GM20431 (cell line): ENCODE results near the gene NANOGP8.

Source experiments
- in situ Hi-C: fragments of 300-500 bp; cut with MseI, MboI; formaldehyde crosslinking; loops from one replicate; pipeline ENCODE4 v1.15.0; 2020; ENCODE audit warnings: low sequenced_read_pairs; ENCODE audit not compliant: unreplicated experiment

NANOGP8 gene

DNA sequence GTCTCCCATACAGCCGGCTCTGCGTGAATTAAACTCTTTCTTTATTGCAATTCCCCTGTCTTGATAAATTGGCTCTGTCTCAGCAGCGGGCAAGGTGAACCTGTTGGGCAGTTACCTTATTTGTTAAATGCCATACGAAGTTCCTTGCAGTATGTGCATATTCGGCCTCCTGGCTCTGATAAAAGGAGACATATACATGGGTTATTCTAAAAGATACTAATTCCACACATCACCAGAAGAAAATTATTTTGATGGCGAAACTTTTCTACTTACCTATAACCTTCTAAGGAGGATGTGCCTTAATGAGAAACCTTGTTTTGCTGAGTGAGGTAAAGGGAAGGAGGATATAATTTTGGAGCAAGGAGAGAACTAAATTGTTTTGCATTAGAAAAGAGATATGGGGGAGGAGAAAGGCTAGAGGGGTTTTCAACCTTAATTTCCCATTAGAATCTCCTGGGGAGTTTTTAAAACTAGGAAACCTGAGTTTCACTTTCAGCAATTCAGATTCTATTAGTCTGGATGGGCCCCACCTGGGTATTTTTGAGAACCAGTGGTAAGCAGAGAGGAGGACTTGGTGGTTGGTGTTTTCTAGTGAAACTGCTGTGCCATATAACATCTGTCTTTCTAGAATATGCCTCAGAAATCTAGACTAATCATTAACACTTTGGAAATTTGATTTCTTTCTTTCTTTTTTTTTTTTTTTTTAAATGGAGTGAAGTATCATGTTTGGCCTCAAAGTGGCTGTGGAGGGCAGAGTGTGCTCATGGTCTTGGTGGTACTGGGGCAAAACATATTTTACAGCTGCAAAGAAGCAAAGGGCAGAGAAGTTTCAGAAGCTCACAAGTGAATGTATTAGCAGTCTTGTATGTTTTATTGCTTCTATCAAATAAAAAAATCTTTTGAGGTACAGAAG is 23.0 kb downstream of the NANOGP8 start:
- in situ Hi-C loops = loop anchor here (25.0 kb wide), 1 partner anchor 375 kb away; no protein-coding TSS in a partner anchor

DNA sequence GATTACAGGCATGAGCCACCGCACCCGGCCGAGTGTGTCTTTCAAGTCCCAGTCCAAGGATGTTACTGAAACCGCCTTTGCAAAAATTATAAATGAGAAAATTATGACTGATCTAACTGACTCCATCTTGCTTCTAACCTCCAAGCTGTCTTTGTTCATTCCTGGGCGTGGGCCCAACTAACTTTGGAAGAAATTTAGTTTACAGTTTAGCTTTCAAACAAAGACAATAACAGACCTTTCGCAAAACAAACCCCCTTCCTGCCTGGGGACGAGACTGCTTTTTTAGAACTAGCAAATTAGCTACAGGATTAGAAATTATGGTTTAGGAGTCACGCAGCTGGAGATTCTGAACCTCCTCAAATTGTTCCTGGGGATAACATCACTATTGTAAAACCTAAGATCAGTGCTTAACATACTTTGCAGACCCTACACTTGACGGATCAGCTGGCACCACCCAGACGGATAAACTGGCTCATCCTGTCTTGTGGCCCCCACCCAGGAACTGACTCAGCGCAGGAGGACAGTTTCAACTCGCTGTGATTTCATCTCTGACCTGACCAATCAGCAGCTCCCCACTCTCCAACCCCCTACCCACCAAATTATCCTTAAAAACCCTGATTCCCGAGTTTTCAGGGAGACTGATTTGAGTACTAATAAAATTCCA is 23.8 kb downstream of the NANOGP8 start:
- in situ Hi-C loops = loop anchor here (25.0 kb wide), 1 partner anchor 376 kb away; no protein-coding TSS in a partner anchor

DNA sequence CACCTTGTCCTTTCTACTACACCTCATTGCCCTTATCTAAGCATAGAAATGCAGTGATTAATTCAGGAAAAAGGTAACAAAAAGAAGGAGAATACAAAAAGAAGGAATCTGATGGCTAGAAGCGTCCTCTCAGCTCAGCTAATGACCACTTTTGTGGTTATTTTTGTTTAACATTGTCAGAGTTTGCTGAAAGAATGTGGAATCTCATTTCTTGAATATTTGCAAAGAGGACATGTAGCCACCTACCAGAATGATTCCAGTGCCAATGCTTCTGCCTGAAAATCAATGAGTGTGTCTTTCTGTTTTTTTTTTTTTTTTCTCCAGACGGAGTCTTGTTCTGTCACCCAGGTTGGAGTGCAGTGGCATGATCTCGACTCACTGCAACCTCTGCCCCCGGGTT is 24.5 kb downstream of the NANOGP8 start:
- in situ Hi-C loops = loop anchor here (25.0 kb wide), 1 partner anchor 377 kb away; no protein-coding TSS in a partner anchor

DNA sequence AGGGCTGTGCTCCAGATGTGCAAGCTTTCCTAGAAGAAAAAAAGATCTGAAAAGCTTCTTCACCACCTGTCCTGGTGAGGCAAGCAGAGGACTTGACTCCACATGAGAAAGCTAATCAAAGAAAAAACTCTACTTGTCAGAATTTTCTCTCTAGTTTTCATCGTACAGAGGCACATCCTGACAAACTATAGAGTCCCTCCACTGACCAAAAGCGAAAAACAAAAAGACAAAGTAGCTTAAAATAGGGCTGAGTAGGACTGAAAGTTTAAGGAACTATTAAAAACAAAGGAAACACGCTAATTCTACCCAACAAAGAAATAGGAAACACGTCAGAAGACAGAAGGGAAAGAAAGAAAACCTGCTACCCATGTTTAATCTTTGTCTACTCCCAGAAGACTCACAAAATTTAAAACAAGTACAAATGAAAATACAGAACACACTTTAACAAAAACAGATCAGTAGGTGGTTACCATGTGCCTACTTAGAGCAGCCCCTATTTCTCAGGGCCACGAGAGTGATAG is 26.5 kb downstream of the NANOGP8 start:
- in situ Hi-C loops = loop anchor here (25.0 kb wide), 1 partner anchor 379 kb away; no protein-coding TSS in a partner anchor

DNA sequence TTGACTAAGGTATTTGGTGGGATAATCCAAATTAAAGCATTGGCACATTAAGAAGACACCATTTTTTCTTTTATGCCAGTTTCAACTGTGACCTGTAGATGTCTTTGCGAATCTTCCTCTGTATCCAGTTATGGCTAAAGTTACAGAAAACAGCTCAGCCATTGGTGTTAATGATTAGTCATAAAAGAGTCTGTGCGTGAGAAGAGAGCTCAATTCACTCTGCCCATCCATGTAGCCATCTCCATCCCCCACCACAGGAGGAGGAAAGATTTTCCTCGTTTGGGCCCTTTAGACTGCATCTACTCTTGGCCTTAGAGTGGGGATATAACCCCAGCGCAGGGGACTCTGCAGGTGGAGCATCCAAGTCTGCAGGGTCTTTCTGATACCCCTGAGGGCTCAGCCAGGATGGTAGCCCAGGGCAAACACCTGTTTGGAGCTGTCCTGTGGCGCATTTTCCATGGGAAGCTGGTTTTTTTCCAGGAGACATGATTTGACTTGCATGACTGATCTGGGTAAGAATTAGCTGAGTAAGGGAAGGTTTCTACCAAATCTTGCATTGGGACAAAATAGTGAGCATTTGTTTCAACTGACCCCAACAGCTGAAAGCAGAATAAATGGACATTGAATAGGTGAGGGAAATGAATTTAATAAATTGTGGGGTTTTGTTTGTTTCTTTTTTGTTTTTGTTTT is 29.5 kb downstream of the NANOGP8 start:
- in situ Hi-C loops = loop anchor here (25.0 kb wide), 1 partner anchor 382 kb away; no protein-coding TSS in a partner anchor

DNA sequence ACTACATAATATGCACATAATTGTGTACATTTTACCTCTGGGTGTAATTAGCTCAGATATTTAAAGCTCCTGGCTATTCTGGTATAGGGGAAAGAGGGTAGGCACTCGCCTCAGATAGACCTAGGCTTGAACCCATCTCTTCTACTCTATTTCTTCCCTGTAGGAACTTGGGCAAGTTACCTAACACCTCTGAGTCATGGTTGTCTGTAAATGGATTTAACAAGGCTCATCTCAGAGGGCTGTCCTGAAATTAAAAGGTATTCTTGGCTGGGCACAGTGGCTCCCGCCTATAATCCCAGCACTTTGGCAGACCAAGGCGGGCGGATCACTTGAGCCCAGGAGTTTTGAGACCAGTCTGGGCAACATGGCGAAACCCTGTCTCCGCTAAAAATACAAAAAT is 30.7 kb downstream of the NANOGP8 start:
- in situ Hi-C loops = loop anchor here (25.0 kb wide), 1 partner anchor 383 kb away; no protein-coding TSS in a partner anchor

DNA sequence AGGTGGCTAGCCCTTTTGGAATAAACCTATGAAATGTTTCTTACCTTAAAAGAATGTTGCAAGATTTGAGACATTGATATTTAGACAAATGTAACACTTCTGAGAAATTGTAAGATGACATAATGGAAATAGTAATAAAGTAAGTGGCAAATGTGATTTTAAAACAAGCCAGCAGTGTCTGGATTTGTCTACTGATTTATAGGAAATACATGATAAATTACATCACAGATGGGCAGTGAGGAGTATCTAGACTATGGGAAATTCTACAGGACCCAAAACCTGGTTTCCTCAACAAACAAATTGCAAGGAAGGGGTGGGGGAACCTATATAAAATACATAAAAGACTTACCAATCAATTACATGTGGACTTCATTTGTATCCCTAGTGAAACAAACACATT is 37.1 kb downstream of the NANOGP8 start:
- in situ Hi-C loops = no loop called here

DNA sequence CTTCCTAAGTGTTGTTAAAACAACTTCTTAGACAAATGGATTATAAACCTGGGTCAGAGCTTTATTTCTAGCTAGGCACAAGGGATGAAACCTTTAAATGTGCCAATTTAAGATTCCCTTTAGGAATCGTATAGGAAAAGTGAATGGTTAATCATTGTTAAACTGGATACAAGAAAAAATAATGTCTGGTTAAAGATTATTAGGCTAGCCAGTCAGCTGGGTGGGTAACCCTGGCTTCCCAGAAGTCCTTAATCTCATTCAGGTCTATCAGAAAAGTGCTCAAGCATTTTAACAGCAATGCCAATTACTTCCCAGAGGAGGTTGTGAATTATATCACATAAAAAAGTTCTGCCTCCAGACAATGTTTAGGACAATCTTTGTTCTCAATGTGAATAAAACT is 37.6 kb downstream of the NANOGP8 start:
- in situ Hi-C loops = no loop called here

DNA sequence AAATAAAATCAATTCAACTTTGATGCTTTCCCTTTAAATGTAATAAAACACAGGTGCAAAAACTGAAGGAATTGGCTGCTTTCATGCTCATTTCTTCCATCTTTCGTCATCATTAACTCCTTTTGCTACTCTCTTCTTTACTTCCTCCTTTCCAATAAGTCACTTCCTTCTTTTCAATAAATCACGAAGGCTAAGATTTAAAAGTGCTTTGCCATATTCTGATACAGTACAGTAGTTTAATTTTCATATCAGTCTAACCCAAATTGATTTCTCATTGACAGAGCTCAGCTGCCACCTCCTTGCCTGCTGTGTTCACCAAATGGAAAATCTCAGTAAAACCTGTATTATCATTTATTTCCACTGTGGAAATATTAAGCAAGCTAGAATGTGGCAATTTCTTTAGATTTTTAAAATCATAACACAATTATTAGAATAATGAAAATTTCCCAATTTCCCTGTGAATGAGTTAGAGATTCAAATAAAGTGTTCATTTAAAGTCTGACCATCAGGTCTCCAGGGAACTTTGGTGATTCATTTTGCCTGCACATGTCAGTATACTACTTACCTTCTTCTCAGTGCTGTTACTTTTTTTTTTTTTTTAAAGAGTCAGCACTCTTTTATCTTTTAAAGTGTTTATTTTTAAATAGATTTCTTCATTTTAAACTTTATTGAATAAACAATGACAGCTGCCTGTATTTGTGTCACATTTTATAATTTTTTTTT is 41.6 kb downstream of the NANOGP8 start:
- in situ Hi-C loops = no loop called here

DNA sequence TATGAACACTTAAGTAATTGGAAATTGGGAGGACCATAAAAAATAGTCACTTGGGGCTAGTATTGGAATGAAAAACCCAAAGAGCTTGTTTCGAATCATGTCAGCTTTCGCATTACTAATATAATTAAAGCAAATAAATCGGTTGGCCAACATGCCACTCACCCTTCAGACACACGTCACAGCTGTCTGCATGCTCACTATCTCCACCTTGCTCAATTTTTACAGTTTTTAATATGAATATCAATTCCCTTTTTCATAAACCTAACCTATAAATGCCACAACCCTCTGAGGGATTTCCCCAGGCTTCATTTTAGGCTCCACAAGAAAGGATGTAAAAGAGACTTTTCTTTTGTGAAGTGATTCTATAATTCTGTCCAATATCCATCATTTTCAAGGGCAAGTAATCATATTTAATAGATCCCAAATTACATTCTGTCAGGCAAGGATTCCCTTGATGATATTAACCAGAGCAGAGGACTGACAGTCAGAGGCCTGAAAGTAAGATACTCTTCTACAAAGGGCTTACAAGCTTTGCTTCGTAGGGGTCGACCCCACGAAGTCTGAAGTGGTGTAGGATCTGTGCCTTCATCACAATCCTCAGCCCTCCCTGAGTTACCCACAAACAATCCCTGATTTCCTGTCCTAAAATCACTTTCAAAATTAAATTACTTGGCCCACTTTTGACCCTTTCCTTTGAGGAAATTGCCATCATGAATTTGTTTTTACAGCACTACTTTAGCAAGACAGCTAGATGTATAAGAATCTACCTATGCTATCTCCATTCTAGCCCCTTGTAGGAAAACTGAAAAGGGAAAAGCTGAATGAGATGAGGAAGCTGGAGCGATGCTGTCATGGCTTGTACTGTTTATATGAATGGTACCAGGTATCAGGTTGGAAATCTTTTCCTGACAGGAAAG is 44.5 kb downstream of the NANOGP8 start:
- in situ Hi-C loops = no loop called here

DNA sequence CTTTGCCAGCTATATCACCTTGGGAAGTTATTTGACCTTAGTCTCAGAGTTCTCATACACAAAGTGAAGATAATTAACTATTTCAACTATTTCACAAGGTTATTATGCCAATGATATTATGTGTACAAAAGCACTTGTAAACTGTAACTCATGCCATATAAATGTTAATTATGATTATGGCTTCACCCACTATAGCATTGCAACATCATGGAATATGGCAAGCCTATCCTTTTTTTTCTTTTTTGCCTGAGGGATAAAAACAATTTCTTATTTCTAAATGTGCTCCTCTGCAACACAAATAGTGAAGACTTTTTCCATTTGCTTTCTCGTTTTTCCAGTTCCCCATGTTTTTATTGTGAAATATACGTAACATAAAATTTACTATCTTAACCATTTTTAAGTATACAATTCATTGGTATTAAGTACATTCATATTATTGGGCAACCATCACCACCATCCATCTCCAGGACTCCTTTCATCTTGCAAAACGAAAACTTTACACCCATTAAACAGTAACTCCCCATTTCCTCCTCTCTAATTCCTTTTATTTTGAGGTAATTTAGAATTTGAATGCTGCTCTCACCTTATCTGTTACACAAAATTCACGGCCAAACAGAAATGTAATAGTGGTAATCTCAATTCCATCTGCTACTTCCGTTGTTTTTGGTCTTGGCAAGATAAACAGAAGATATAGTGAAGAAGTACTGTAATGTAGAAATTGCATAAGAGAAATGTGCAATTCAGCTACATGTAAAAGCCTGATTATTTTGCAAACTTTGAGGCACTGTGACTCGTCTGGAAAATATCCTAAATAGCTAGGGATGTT is 46.3 kb downstream of the NANOGP8 start:
- in situ Hi-C loops = no loop called here
